Adrenal gland (tissue), 5 donors: ENCODE data around the gene CD8B2.
"Not testable (repeated sequence)": the region's sequence is repeated elsewhere in the genome, so short reads cannot be mapped to it uniquely, and the experiment has no call there.

ENCODE experiments used
- CTCF ChIP-seq, 6 experiments: fragments of 450-650 bp in 4 of 6; fragments of 200-600 bp in 2 of 6; sonication (generic) in 1 of 6; IDR thresholded peaks; 1 replicate in 5 of 6; 2 replicates in 1 of 6; pipeline versions ENCODE4 v1.5.1 to v1.8.0; 2016 to 2021; ENCODE audit warnings: antibody characterized with exemption in 6 of 6, mild to moderate bottlenecking in 2 of 6, moderate library complexity in 1 of 6
- POLR2A ChIP-seq, 2 donors: fragments of 450-650 bp; IDR thresholded peaks; one replicate each; pipeline ENCODE4 v1.6.1; 2017; ENCODE audit warnings: antibody characterized with exemption in 2 of 2, mild to moderate bottlenecking in 2 of 2, moderate library complexity in 1 of 2
- donor health status: DM: no; HTN: no; CAD: no.

GRCh38 chr2:106487386-106488191, 425 bp downstream of the CD8B2 start:
- TF ChIP-seq POLR2A, CTCF (IDR thresholded peaks at IDR 0.05): not testable (repeated sequence)
